Left kidney (tissue), 2 donors: ENCODE data around the gene MTARC1. TPM values are rescaled to one million over a fixed set of nuclear protein-coding genes. Genes with fewer than 3 reads are reported as not detected.

Experiments
- DNase-seq: peaks from one replicate; pipeline ENCODE4 v3.0.0-alpha.2; 2013
- polyA plus RNA-seq: library from polyadenylated mRNA; unstranded; fragments of 120-200 nt; gene quantifications from one replicate; pipeline ENCODE4 v1.2.1, GENCODE V29; 2013; ENCODE audit not compliant: insufficient read length

Gene MTARC1
- polyA plus RNA-seq, 1 donor = 26.8 TPM

DNA sequence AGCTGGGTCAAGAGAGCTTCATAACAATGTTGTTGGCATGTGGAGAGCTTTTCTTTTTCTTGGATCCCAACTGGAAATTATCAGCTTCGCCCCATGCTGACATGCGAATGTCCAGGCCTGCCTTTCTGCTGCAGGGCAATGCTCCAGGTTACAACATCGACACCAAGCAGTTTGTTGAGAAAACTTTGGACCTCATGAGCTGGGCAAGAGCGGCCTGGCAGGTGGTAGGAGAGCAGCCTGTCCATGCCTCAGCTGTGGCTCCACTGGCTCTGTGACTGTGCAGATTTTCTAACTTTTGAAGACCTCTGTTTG lies 41.4 kb downstream of the MTARC1 start:
- DNase-seq = no peak

DNA sequence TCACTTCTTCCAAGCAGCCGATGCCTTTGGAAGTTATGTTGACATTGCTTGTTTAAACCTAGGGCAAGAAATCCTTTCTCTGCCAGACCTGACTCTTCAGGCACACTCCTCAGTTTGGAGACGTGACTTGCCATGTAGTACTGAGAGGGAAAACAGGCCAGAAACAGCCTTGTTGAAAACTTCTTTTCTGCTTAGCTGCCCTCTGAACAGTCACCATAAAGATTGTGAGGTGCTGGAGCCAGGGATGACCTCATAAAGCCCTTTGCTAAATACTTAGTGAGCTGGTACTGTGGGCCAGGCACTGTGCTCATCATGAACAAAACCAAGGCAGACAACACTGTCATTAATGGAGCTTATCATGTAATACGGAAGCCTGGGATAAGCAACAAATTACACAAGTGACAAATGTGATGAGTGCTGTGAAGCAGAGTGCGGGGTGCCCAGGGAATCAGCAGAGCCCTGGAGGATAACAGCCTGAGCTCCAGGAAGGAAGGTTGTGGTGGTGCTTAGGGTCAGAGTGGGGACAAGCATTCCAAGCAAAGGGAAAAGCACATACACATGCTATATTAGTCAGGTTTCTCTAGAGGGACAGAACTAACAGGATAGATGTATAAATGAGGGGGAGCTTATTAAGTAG lies 42.4 kb downstream of the MTARC1 start:
- no peak for DNase-seq

DNA sequence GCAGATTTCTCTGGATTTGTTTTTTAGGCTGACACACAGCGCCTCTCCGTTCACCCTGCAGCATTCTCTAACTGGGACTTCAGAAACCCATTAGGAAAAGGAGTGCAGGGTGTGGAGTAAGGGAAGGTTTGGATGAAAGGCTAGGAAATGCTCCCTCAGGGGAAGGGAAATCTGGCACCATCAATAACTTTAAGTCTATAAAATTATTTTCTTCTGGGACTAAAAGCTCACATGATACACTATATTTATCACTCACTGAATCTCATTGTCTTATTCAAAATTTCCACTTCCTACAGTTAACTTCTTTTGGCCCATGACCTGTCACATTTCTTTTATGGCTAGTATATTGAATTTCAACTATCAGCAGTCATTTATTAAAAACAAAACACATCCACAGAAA lies 46.7 kb downstream of the MTARC1 start:
- no peak for DNase-seq

DNA sequence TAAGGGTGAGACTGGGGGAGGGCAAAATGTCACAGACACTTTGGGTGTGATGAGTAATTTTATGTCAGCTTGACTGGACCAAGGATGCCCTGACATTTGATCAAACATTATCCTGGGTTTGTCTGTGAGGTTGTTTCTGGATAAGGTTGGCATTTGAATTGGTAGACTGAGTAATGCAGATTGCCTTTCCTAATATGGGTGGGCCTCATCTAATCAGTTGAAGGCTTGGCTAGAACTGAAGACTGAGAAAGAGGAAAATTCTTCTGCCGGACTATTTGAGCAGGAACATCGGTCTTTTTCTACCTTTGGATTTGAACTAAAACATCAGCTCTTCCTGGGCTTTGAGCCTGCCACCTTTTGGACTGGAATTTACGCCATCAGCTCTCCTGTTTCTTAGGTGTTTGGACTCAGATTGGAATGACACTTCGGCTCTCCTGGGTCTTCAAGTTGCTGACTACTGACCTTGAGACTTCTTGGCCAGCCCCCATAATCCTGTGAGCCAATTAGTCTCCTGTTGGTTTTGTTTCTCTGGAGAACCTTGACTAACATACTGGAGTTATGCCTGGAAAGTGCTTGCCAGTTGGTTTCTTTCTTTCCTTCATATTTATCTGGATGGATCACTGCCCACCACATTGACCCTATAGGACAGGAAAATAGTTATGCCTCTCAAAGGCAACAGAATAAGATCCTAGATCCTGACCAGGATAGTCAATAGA lies 47.6 kb downstream of the MTARC1 start:
- DNase-seq = no peak

Other genes with a start within 250 kb of the MTARC1 start
- 24.4 TPM for gene C1orf115, start 96.5 kb upstream of the MTARC1 start, polyA plus RNA-seq
- gene MTARC2, start 38.6 kb upstream of the MTARC1 start, polyA plus RNA-seq = 61.5 TPM
- 5.3 TPM for gene HLX, start 92.5 kb downstream of the MTARC1 start, polyA plus RNA-seq